Trophoblast cell (in vitro differentiated cells and primary cell): ENCODE measurements around the gene LAMA3.

Source experiments
- DNase-seq, 2 donors: peaks; one replicate each; pipeline ENCODE4 v3.0.0-alpha.2; 2016
- H2AFZ ChIP-seq: 2 replicates; pipeline ENCODE4 v1.6.1; 2013; ENCODE audit warnings: low read length, moderate library complexity, mild to moderate bottlenecking; ENCODE audit not compliant: insufficient read depth, poor library complexity
- H2AK5ac ChIP-seq: 2 replicates; pipeline ENCODE4 v1.6.1; 2013; ENCODE audit warnings: mild to moderate bottlenecking, low read length
- H2BK120ac ChIP-seq: 2 replicates; pipeline ENCODE4 v1.6.1; 2013; ENCODE audit warnings: low read length, mild to moderate bottlenecking, moderate library complexity; ENCODE audit not compliant: insufficient read depth, poor library complexity
- H2BK12ac ChIP-seq: 2 replicates; pipeline ENCODE4 v1.6.1; 2013; ENCODE audit warnings: mild to moderate bottlenecking, low read length, moderate library complexity
- H2BK5ac ChIP-seq: 2 replicates; pipeline ENCODE4 v1.6.1; 2013; ENCODE audit warnings: low read length, low read depth, moderate library complexity, mild to moderate bottlenecking; ENCODE audit not compliant: poor library complexity
- H3K14ac ChIP-seq: 2 replicates; pipeline ENCODE4 v1.6.1; 2013; ENCODE audit warnings: mild to moderate bottlenecking, low read length
- H3K18ac ChIP-seq: 2 replicates; pipeline ENCODE4 v1.6.1; 2013; ENCODE audit warnings: mild to moderate bottlenecking, low read length
- H3K23ac ChIP-seq: 2 replicates; pipeline ENCODE4 v1.6.1; 2013; ENCODE audit warnings: low read length
- H3K27ac ChIP-seq: 2 replicates; pipeline ENCODE4 v1.5.1; 2013; ENCODE audit warnings: low read depth, mild to moderate bottlenecking, inconsistent platforms, low read length, moderate library complexity
- H3K27me3 ChIP-seq: 2 replicates; pipeline ENCODE4 v1.6.1; 2013; ENCODE audit warnings: inconsistent platforms, mild to moderate bottlenecking, low read length, moderate library complexity; ENCODE audit not compliant: insufficient read depth
- H3K36me3 ChIP-seq, 2 experiments: 1 replicate in 1 of 2; 2 replicates in 1 of 2; pipeline ENCODE4 v1.6.1; 2013; ENCODE audit warnings: low read length in 2 of 2, mild to moderate bottlenecking in 2 of 2, moderate library complexity in 1 of 2; ENCODE audit not compliant: insufficient read depth in 2 of 2, control insufficient read depth in 1 of 2
- H3K4ac ChIP-seq: 2 replicates; pipeline ENCODE4 v1.6.1; 2013; ENCODE audit warnings: low read depth, mild to moderate bottlenecking, low read length, moderate library complexity
- H3K4me1 ChIP-seq, 2 experiments: 1 replicate in 1 of 2; 2 replicates in 1 of 2; pipeline ENCODE4 v1.6.1; 2013; ENCODE audit warnings: low read length in 2 of 2, mild to moderate bottlenecking in 2 of 2, moderate library complexity in 1 of 2; ENCODE audit not compliant: insufficient read depth in 2 of 2, control insufficient read depth in 1 of 2
- H3K4me2 ChIP-seq: 2 replicates; pipeline ENCODE4 v1.6.1; 2013; ENCODE audit warnings: inconsistent platforms, mild to moderate bottlenecking, low read length, moderate library complexity
- H3K4me3 ChIP-seq: 2 replicates; pipeline ENCODE4 v1.5.1; 2013; ENCODE audit warnings: mild to moderate bottlenecking, low read depth, low read length, inconsistent platforms
- H3K79me1 ChIP-seq: one replicate; pipeline ENCODE4 v1.6.1; 2013; ENCODE audit warnings: low read length
- H3K79me2 ChIP-seq: 2 replicates; pipeline ENCODE4 v1.6.1; 2013; ENCODE audit warnings: low read length, mild to moderate bottlenecking; ENCODE audit not compliant: control insufficient read depth, insufficient read depth, poor library complexity
- H3K9ac ChIP-seq: 2 replicates; pipeline ENCODE4 v1.6.1; 2013; ENCODE audit warnings: mild to moderate bottlenecking, low read length
- H3K9me3 ChIP-seq: 2 replicates; pipeline ENCODE4 v1.6.1; 2013; ENCODE audit warnings: low read depth, mild to moderate bottlenecking, control low read depth, inconsistent platforms, low read length; ENCODE audit not compliant: insufficient read depth
- H4K12ac ChIP-seq: 2 replicates; pipeline ENCODE4 v1.6.1; 2013; ENCODE audit warnings: low read depth, mild to moderate bottlenecking, low read length, moderate library complexity
- H4K8ac ChIP-seq: 2 replicates; pipeline ENCODE4 v1.6.1; 2013; ENCODE audit warnings: low read depth, mild to moderate bottlenecking, low read length, moderate library complexity
- H4K91ac ChIP-seq: one replicate; pipeline ENCODE4 v1.6.1; 2013; ENCODE audit warnings: low read depth, mild to moderate bottlenecking, low read length, moderate library complexity
- WGBS: extraction: QIAGEN DNeasy Blood & Tissue Kit; methylation state at CpG from one replicate; pipeline ENCODE4 v1.1.7; 2013; ENCODE audit warnings: missing lambda C conversion rate; ENCODE audit not compliant: insufficient read length, insufficient coverage; ENCODE audit errors: extremely low coverage; 5-methylcytosine and 5-hydroxymethylcytosine counted together

Gene LAMA3

DNA sequence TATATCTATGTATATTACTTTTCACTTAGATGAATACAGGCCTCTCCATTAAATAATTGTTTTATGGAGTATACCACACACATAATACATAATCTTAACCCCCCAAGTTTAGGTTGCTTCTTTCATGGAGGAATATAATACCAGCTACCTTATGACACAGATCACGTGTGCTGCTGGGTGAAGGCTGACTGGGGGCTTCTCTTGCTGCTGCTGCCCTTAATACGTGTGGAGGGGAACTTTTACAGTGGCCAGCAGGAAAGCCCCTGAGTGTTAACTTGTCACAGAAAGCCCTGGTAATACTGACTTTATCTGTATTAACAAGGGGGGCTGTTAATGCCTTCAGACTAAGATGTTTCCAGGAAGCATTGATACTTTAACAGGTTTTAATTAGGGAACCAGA lies 63.1 kb downstream of the LAMA3 start:
- Histone ChIP-seq H3K9ac (no peak overlapping the region), H2BK120ac (no peak overlapping the region)
- WGBS: no CpG with 5 or more reads among the region's 2 CpGs

DNA sequence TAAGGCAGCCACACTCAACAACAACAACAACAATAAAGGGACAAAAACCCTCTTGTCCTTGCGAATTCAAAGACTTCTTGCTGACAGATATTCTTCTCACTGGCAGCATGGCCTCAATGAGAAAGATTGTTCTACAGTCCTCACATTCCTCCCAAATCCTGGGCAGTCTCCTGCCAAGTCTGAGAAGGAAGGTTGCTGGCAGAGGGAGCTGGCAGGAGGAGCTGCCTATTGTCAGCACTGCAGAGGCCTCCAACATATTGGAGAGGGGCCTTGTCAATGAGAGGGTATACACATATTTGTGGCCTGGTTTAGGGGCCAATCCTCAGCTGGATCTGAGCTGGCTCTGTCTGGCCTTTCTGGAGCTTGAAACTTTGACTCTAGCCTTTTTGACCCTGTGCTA lies 63.5 kb downstream of the LAMA3 start:
- Histone ChIP-seq H4K8ac (no peak overlapping the region), H3K36me3 (no peaks in the 10 kb centered on the region), H3K18ac (no peak overlapping the region), H2AFZ (no peak overlapping the region), H3K79me2 (no peaks in the 10 kb centered on the region), H3K27ac (no peak overlapping the region), H3K9ac (no peak overlapping the region), H2BK120ac (no peak overlapping the region), H4K12ac (no peak overlapping the region), H2AK5ac (no peak overlapping the region), H2BK5ac (no peak overlapping the region), H3K4me2 (no peak overlapping the region), H4K91ac (no peak overlapping the region), H3K14ac (no peak overlapping the region), H3K4me3 (no peak overlapping the region), H3K4ac (no peak overlapping the region), H3K23ac (no peak overlapping the region), H3K27me3 (no peaks in the 10 kb centered on the region), H3K4me1 (no peaks in the 10 kb centered on the region), H2BK12ac (no peak overlapping the region), H3K9me3 (no peaks in the 10 kb centered on the region), H3K79me1 (no peaks in the 10 kb centered on the region)
- no peak for DNase-seq
- WGBS: no CpG with 5 or more reads among the region's 1 CpG

More for the DNA sequence above, 63.1 kb downstream of the LAMA3 start:
- H3K9me3 ChIP-seq: no peaks in the 10 kb centered on the region
- H2AK5ac ChIP-seq: no peak overlapping the region
- no peak overlapping the region for H2BK5ac ChIP-seq
- H2AFZ ChIP-seq: no peak overlapping the region
- no peaks in the 10 kb centered on the region for H3K79me2 ChIP-seq
- H3K23ac ChIP-seq: no peak overlapping the region
- H2BK12ac ChIP-seq: no peak overlapping the region
- no peaks in the 10 kb centered on the region for H3K36me3 ChIP-seq
- no peak overlapping the region for H4K91ac ChIP-seq
- H3K79me1 ChIP-seq: no peaks in the 10 kb centered on the region
- no peak overlapping the region for H3K4me3 ChIP-seq
- no peaks in the 10 kb centered on the region for H3K27me3 ChIP-seq
- no peak overlapping the region for H3K27ac ChIP-seq
- H3K18ac ChIP-seq: no peak overlapping the region
- no peak overlapping the region for H3K4me2 ChIP-seq
- no peak overlapping the region for H3K14ac ChIP-seq
- no peak overlapping the region for H4K12ac ChIP-seq
- H4K8ac ChIP-seq: no peak overlapping the region
- no peaks in the 10 kb centered on the region for H3K4me1 ChIP-seq
- DNase-seq: no peak
- H3K4ac ChIP-seq: no peak overlapping the region

DNA sequence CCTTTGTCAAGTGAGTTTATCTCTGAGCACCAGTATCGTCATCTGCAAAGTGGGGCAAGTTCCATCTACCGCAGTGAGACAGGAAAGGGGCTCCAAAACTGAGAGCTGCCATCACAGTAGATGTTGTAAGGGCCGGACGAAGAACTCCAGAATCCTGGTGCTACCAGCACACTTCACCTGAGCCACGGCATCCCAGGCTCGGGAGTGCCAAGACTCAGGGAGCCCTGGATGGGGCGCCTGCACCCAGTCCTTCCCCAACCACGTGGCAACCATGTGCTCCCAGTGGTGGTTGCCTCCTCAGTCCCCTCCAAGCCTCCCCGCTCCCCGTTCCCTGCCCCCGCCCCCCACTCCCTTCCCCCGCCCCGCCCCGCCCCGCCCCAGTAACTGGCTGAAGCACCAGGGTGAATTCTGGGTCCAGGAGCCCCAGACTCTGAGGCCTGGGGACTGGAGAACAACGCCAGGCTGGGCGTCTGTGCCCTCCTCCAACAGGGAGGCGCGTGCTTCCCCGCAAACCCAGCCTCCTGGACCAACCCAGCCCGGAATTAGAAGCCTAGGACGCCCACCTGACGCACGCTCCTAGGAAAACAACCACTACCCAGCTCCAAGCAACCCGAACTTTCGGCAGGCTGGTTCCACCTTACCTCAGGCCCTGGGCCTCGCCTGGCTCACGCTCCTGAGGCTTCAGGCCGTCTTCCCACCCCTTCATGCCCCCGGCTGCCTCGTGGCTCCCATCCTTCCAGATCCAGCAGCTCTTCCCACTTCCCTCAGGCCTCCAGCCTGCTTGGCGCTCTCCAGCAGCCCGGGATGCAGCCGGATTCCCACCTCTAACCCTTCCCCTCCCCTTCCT lies 67.6 kb downstream of the LAMA3 start:
- no peaks in the 10 kb centered on the region for H3K79me2 ChIP-seq
- no peak overlapping the region for H3K18ac ChIP-seq
- no peak overlapping the region for H3K14ac ChIP-seq
- H2AK5ac ChIP-seq: no peak overlapping the region
- no peak overlapping the region for H3K4me3 ChIP-seq
- no peaks in the 10 kb centered on the region for H3K9me3 ChIP-seq
- no peak overlapping the region for H3K27ac ChIP-seq
- H3K27me3 ChIP-seq: no peaks in the 10 kb centered on the region
- H3K4me2 ChIP-seq: no peak overlapping the region
- no peak overlapping the region for H3K4ac ChIP-seq
- H3K9ac ChIP-seq: no peak overlapping the region
- no peak overlapping the region for H2BK120ac ChIP-seq
- H2BK5ac ChIP-seq: no peak overlapping the region
- H3K23ac ChIP-seq: no peak overlapping the region
- no peak overlapping the region for H4K12ac ChIP-seq
- H3K36me3 ChIP-seq: no peaks in the 10 kb centered on the region
- H4K8ac ChIP-seq: no peak overlapping the region
- H4K91ac ChIP-seq: no peak overlapping the region
- WGBS: no CpG with 5 or more reads among the region's 34 CpGs
- no peaks in the 10 kb centered on the region for H3K79me1 ChIP-seq
- DNase-seq: no peak
- no peak overlapping the region for H2BK12ac ChIP-seq
- H2AFZ ChIP-seq: no peak overlapping the region
- H3K4me1 ChIP-seq: no peaks in the 10 kb centered on the region

DNA sequence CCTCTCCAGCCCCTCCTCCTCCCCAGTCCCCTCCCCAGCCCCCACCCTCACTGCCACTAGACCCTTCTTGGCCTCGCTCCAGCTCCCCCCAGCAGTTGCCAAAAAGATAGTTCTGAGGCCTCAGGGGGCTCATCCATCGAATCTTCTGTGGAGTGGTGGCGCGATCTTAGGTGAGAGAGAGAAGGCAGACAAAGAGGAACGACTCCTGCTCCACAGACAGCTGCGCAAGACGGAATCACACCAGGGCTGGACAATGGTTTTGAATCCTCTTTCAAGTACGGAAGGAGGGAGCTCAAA lies 68.1 kb downstream of the LAMA3 start:
- no peak overlapping the region for H3K18ac ChIP-seq
- H2BK12ac ChIP-seq: no peak overlapping the region
- no peaks in the 10 kb centered on the region for H3K79me1 ChIP-seq
- no peak overlapping the region for H3K9ac ChIP-seq
- H3K27ac ChIP-seq: no peak overlapping the region
- no CpG with 5 or more reads among the region's 8 CpGs for WGBS
- no peak overlapping the region for H2BK5ac ChIP-seq
- no peak overlapping the region for H2AK5ac ChIP-seq
- no peak overlapping the region for H3K14ac ChIP-seq
- no peak overlapping the region for H3K23ac ChIP-seq
- H3K9me3 ChIP-seq: no peaks in the 10 kb centered on the region
- no peak overlapping the region for H4K8ac ChIP-seq
- no peak overlapping the region for H3K4me3 ChIP-seq
- no peaks in the 10 kb centered on the region for H3K79me2 ChIP-seq
- no peak overlapping the region for H4K91ac ChIP-seq
- no peaks in the 10 kb centered on the region for H3K27me3 ChIP-seq
- H3K4me1 ChIP-seq: no peaks in the 10 kb centered on the region
- no peak overlapping the region for H3K4ac ChIP-seq
- DNase-seq: no peak
- no peaks in the 10 kb centered on the region for H3K36me3 ChIP-seq
- H3K4me2 ChIP-seq: no peak overlapping the region
- H4K12ac ChIP-seq: no peak overlapping the region
- H2BK120ac ChIP-seq: no peak overlapping the region
- H2AFZ ChIP-seq: no peak overlapping the region
